GM19351 (cell line): ENCODE measurements around the gene DRAP1.
"Not testable (repeated sequence)": the region's sequence is repeated elsewhere in the genome, so short reads cannot be mapped to it uniquely, and the experiment has no call there.

Experiments
- ATAC-seq: cut with Tn5 transposase; IDR thresholded peaks from one replicate; pipeline ENCODE4 v1.9.1; 2021; ENCODE audit warnings: mild to moderate bottlenecking, moderate library complexity; ENCODE audit not compliant: unreplicated experiment

The DRAP1 gene

GRCh38 chr11:65886826-65887722 is 32.2 kb upstream of the DRAP1 start:
- ATAC-seq = no peak

GRCh38 chr11:65887723-65888162 is 31.5 kb upstream of the DRAP1 start:
- no peak for ATAC-seq

GRCh38 chr11:65888163-65888814 is 30.9 kb upstream of the DRAP1 start, which contains the start of gene FIBP:
FIBP (minus strand) TSS chr11:65888471; CDS start chr11:65888418, 53 bp downstream.
- peak; percentile 40 for ATAC-seq

GRCh38 chr11:65890324-65891218 is 28.7 kb upstream of the DRAP1 start, which contains the start of gene CCDC85B:
CCDC85B (plus strand) TSS chr11:65890673; CDS start chr11:65890784, 111 bp downstream.
- ATAC-seq = no peak

GRCh38 chr11:65891219-65892136 is 27.7 kb upstream of the DRAP1 start:
- no peak for ATAC-seq

- ATAC-seq = not testable (repeated sequence)
Measured at GRCh38 chr11:65892137-65892540, 27.1 kb upstream of the DRAP1 start.

- no peak for ATAC-seq
Measured at GRCh38 chr11:65892661-65893317, 26.4 kb upstream of the DRAP1 start.

GRCh38 chr11:65894034-65894591 is 25.1 kb upstream of the DRAP1 start:
- ATAC-seq = no peak

GRCh38 chr11:65895482-65895981 is 23.7 kb upstream of the DRAP1 start:
- no peak for ATAC-seq

GRCh38 chr11:65896034-65896999 is 22.9 kb upstream of the DRAP1 start:
- ATAC-seq = no peak

GRCh38 chr11:65897020-65897471 is 22.2 kb upstream of the DRAP1 start:
- no peak for ATAC-seq

- no peak for ATAC-seq
Measured at GRCh38 chr11:65898656-65899355, 20.4 kb upstream of the DRAP1 start.

GRCh38 chr11:65899356-65900124 is 19.7 kb upstream of the DRAP1 start:
- ATAC-seq = no peak

- ATAC-seq = peak; percentile 82
Measured at GRCh38 chr11:65900125-65900898, 18.9 kb upstream of the DRAP1 start, which contains the start of gene FOSL1. FOSL1 (minus strand) TSS chr11:65900388; CDS start chr11:65900339, 49 bp downstream.

- no peak for ATAC-seq
Measured at GRCh38 chr11:65900899-65901180, 18.4 kb upstream of the DRAP1 start.
